Fibroblast of pulmonary artery (primary cell): ENCODE data around the gene SMAD3.

Experiments used
- DNase-seq: peaks from one replicate; pipeline ENCODE4 v3.0.0-alpha.2; 2010; ENCODE audit warnings: low read depth
- H3K4me3 ChIP-seq: replicated peaks from 2 replicates; pipeline ENCODE4 v1.5.1; 2011; ENCODE audit warnings: low read depth, mild to moderate bottlenecking, control low read depth, low read length, moderate library complexity
- TF ChIP-seq, protein P1 (sequence below): IDR thresholded peaks from 2 replicates; pipeline ENCODE4 v1.5.1; 2011; ENCODE audit warnings: mild to moderate bottlenecking, control low read depth, low read length, inconsistent platforms; ENCODE audit errors: missing control alignments

SMAD3 gene

DNA sequence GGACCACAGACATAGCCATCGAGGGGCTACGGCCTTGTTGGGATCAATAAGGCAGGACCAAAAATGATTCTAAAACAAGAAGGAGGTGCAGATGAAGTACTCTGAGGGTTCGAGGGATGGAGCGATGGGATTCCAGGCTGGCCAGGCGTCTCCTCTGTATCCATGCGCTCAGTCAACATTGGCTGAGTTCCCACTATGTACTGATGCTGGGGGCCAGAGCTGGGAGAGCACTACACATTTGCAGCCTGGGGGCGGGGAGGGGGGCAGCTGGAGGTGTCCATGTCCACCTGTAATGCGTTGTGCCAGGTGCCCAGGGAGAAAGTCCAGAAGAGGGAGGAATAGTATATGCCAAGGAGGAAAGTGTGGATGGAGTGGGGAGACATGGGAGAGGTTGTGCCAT, 107.6 kb downstream of the SMAD3 start:
- H3K4me3 ChIP-seq = no peak overlapping the region
- DNase-seq = no peak
- TF ChIP-seq, protein P1, sequence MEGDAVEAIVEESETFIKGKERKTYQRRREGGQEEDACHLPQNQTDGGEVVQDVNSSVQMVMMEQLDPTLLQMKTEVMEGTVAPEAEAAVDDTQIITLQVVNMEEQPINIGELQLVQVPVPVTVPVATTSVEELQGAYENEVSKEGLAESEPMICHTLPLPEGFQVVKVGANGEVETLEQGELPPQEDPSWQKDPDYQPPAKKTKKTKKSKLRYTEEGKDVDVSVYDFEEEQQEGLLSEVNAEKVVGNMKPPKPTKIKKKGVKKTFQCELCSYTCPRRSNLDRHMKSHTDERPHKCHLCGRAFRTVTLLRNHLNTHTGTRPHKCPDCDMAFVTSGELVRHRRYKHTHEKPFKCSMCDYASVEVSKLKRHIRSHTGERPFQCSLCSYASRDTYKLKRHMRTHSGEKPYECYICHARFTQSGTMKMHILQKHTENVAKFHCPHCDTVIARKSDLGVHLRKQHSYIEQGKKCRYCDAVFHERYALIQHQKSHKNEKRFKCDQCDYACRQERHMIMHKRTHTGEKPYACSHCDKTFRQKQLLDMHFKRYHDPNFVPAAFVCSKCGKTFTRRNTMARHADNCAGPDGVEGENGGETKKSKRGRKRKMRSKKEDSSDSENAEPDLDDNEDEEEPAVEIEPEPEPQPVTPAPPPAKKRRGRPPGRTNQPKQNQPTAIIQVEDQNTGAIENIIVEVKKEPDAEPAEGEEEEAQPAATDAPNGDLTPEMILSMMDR = no peak

GRCh38 chr15:67173786-67174185, 108.4 kb downstream of the SMAD3 start:
- DNase-seq = no peak
- no peak overlapping the region for H3K4me3 ChIP-seq
- TF ChIP-seq, protein P1 = no peak

- DNase-seq = no peak
- H3K4me3 ChIP-seq = no peak overlapping the region
- TF ChIP-seq, protein P1 = no peak
These were observed 109.0 kb downstream of the SMAD3 start for GRCh38 chr15:67174446-67174845.

GRCh38 chr15:67174864-67175573, 109.6 kb downstream of the SMAD3 start:
- H3K4me3 ChIP-seq = no peak overlapping the region
- TF ChIP-seq, protein P1 = no peak
- DNase-seq = no peak

DNA sequence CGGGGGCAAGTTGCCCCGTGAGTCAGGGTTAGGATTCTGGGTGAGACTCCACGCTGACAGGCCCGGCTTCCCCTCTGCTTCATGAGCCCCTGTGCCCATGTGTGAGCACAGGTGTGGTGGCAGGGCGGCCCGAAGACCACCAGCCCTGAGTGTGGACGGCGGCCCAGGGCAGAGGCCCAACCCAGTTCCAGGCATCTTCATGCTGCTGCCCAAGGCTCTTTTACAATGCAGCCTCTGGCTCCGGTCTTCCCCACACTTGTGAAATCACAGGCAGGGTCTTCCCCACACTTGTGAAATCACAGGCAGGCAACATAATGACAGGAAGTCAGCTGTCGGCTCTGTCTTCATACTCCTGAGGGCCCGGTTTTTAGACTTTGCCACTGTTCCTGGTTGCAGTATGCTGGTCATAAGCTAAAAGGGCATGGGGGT, 110.3 kb downstream of the SMAD3 start:
- no peak overlapping the region for H3K4me3 ChIP-seq
- TF ChIP-seq, protein P1 = no peak
- DNase-seq = peak; percentile 93

DNA sequence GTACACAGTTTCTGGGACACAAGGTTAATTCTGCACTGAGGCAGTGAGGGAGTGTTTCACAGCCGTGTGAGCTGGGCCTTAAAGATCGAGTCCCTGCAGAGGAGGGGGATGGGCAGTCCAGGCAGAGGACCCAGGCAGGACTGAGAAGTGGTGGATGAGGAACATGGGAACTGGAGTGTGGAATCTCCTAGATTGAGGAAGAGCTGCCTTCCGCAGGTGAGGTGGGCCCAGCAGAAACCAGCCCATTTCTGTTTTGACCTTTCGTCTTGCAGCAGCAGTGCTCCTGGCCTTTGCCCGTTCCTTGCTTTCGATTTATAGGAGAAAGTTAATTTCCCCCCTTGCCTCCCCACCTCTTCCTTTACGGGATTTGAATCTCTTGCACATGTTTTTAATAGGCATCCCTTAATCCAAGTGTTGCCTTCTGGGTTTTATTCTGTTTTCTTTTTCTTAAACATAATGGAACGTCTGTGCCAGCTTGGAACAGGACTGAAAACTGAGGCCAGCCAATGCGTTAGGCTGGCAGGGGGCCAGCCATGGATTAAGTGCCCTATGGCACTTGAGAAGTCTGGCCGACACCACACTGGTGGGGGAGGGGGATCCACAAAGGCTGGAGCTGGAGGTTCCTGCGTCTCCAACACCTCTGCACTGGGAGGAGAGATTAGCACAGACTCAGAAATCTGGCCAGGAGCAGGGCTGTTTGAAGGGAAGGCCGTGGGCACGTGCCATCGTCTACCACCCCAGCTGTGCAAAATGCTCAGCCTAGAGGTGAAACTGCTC, 111.0 kb downstream of the SMAD3 start:
- TF ChIP-seq, protein P1 = no peak
- no peak for DNase-seq
- H3K4me3 ChIP-seq = no peak overlapping the region
